GM18502 (cell line): ENCODE data around the gene FOXD2.
"Not testable (repeated sequence)": the region's sequence is repeated elsewhere in the genome, so short reads cannot be mapped to it uniquely, and the experiment has no call there.

Experiments used
- ATAC-seq: cut with Tn5 transposase; IDR thresholded peaks from one replicate; pipeline ENCODE4 v1.9.1; 2021; ENCODE audit warnings: mild to moderate bottlenecking; ENCODE audit not compliant: unreplicated experiment, poor library complexity

The FOXD2 gene

DNA sequence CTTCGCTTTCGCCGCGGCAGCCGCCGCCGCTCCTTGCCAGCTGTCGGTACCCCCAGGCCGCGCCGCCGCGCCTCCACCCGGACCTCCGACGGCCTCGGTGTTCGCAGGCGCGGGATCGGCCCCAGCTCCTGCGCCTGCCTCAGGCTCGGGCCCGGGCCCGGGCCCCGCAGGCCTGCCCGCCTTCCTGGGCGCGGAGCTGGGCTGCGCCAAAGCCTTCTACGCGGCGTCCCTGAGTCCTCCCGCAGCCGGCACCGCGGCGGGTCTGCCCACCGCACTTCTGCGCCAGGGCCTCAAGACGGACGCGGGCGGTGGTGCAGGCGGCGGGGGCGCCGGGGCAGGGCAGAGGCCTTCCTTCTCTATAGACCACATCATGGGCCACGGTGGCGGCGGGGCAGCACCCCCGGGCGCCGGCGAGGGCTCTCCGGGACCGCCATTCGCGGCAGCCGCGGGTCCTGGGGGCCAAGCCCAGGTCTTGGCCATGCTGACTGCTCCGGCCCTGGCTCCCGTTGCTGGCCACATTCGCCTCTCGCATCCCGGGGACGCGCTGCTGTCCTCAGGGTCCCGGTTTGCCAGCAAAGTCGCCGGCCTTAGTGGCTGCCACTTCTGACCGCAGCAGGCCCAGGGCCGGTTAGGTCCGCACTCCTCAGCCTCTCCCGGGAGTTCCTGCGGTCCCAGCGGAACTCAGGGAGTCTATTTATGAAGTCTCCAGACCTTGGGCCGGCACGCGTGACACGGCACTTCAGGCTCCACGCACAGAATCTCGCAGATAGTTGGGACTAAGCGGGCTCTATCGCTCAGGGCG lies 1.4 kb downstream of the FOXD2 start:
- ATAC-seq = no peak

- no peak for ATAC-seq
These were observed 2.2 kb downstream of the FOXD2 start for GRCh38 chr1:47439819-47440598.

GRCh38 chr1:47440599-47441081 lies 2.8 kb downstream of the FOXD2 start:
- no peak for ATAC-seq

DNA sequence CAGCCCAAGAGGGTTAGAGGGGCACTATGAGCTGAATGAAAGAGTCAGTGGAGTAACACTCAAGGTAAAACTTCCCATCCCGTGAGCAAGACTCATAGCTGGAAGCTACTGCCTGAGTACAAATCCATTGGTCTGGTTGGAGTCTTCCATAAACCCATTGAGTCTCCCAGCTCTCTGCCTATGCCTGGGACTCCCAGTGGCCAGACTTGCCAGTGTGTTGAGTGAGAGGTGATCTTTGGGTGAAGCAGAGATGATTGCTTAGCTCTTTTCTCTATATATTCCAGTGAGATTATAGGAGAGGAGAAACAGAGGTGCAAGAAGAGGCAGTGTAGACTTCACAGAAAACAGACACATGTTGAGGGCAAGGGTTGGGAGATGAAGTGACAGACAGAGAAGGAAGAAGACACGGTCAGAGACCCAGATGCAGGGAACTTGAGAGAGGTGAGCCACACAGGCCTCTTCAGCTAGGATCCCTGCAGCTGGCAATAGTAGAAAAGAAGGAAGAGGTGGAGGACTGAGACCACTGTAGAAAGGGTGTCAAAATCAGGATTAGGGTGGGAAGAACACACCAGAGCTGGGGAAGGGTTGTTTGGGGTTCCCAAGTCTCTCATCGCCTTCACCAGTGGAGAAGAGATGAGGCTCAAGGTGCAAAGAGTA lies 3.7 kb downstream of the FOXD2 start:
- ATAC-seq = no peak

DNA sequence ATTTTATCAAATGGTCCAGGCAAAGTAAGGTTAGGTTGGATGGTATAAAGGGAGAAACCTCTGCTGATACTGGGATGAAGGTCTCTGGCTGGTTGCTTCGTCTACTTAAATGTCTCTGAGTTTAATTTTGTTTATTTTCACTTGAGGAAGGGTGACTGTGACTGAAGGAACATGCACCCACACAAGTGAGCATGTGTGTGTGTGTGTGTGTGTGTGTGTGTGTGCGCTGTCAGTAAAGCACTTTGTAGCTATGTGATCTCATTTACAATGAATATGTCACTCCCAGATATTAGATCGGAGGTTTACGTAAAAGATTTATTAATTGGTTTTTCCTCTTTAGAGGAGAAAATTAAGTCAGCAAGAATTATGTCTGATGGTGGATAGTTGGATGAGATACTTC lies 4.4 kb downstream of the FOXD2 start:
- ATAC-seq = no peak

GRCh38 chr1:47442842-47443529 lies 5.1 kb downstream of the FOXD2 start:
- no peak for ATAC-seq

GRCh38 chr1:47443530-47444296 lies 5.9 kb downstream of the FOXD2 start:
- no peak for ATAC-seq

DNA sequence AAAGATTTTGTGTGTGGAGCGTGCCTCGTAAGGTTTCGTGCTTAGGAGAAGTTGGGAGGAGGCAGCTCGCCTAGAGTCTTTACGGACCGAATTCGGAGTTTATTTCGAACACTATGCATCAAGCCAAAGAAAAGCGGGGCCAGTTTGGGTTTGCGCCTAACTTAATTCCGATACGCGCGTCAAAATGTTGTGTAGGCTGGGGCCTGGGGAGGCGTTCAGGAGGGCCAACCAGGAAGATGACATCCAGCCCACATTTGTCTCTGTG lies 6.4 kb downstream of the FOXD2 start:
- no peak for ATAC-seq

GRCh38 chr1:47444562-47445465 lies 7.0 kb downstream of the FOXD2 start:
- ATAC-seq = no peak

DNA sequence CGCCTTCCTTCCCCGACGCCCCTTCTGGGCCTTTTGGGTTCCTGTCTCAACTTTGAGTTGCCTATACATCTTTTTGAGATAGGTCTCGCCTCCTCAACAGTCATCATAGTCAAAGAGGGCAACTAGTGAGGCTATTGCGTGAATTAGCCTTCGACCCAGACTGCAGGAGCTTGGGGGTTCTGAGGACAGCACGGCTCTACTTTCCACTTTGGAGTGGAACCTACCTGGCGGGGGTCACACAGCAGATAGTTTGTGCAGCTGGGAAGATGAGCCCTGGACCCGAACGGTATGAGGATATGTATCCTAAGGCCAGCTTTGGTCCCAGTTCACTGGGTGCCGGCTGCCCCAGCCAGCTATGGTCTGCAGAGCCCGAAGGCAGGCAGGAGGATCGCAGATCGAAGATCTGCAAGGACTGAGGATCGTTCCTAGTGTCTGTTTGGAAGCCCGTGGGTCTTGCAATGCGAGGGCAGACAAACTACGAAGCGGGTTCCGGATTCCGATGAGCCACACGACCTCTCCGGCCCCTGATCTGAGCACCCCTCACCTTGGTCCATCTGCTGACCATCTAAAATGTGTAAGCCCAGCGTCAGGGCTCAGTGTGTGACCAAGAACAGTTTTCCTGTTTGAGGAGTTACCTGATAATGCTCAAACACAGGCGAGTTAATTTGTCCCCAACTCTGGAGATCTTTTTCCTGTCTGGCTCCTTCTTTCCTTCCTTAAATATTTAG lies 8.1 kb downstream of the FOXD2 start:
- ATAC-seq = no peak

DNA sequence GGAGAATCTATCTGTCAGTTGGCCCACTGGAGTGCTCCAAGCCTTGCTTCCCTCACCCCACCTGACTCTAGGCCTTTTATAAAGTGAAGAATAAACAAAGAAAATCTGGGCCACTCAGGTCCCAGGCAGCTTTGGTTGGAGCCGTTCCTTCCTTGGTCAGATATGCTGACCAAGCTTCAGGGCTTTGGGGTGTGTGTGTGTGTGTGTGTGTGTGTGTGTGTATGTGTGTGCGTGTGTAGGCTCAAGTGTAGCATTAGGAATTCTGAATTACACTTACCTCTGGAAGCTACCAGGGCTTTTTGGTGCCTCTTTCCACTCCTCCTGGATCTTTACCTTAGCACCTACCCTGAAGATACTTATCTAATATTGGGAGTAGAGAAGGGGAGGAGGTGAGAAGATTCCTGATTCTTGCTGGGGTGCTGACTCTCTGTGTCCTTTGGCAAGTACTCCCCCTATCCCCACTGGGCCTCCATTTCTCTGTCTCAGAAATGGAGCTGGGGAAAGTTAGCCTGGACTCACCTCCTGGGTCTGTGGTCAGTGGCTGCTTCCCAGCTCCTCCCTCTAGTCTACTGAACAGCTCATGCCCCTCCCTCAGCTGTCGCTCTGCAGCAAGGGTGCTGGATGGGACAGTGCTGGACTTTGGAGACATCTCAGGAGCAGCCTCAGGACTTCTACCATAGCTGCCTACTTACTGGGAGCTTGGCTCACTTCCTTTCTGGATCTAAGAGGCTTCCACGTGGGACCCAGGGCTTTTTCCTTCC lies 10.8 kb downstream of the FOXD2 start:
- ATAC-seq = no peak

GRCh38 chr1:47449822-47450552 lies 12.1 kb downstream of the FOXD2 start:
- no peak for ATAC-seq

- ATAC-seq = no peak
These were observed 12.8 kb downstream of the FOXD2 start for GRCh38 chr1:47450606-47451005.

GRCh38 chr1:47452426-47452825 lies 14.6 kb downstream of the FOXD2 start:
- ATAC-seq = no peak

DNA sequence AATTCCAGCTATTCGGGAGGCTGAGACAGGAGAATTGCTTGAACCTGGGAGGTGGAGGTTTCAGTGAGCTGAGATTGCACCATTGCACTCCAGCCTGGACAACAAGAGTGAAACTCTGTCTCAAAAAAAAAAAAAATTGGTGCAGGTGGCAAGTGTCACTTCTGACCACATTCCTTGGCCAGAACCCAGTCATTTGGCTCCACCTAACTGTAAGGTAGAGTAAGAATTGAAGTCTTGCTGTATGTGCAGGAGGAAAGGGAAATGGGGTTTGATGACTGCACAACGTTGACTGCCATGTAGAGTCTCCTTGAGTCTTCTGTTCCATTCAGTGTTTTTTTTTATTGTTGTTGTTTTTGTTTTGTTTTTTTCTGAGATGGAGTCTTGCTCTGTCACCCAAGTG lies 16.1 kb downstream of the FOXD2 start:
- not testable (repeated sequence) for ATAC-seq

- ATAC-seq = no peak
These were observed 18.4 kb downstream of the FOXD2 start for GRCh38 chr1:47456250-47456649.

DNA sequence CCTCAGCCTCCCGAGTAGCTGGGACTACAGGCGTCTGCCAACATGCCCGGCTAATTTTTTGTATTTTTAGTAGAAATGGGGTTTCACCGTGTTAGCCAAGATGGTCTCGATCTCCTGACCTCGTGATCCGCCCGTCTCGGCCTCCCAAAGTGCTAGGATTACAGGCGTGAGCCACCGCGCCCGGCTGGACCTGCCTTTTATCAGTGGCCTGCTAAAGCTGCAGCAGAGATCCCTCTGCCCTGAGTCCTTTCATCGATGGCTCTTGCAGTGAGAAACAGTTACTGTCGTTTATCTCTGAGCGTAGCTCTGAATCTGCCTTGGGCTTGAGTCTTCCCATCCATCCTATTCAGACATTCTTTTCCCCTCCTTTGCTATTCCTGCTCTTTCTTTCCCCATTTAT lies 19.7 kb downstream of the FOXD2 start:
- not testable (repeated sequence) for ATAC-seq
